HFF-Myc (cell line): Measurements from ENCODE around the gene ALOX5.

ENCODE experiments used
- DNase-seq: peaks from one replicate; pipeline ENCODE4 v3.0.0-alpha.2; 2011; ENCODE audit warnings: low read depth; ENCODE audit errors: extremely low read depth
- H3K4me3 ChIP-seq: replicated peaks from 2 replicates; pipeline ENCODE4 v1.5.1; 2011; ENCODE audit warnings: low read depth, mild to moderate bottlenecking, control low read depth, low read length
- CTCF ChIP-seq: IDR thresholded peaks from 2 replicates; pipeline ENCODE4 v1.5.1; 2012; ENCODE audit warnings: mild to moderate bottlenecking, low read depth, low read length, control low read depth; ENCODE audit errors: missing control alignments

The ALOX5 gene

DNA sequence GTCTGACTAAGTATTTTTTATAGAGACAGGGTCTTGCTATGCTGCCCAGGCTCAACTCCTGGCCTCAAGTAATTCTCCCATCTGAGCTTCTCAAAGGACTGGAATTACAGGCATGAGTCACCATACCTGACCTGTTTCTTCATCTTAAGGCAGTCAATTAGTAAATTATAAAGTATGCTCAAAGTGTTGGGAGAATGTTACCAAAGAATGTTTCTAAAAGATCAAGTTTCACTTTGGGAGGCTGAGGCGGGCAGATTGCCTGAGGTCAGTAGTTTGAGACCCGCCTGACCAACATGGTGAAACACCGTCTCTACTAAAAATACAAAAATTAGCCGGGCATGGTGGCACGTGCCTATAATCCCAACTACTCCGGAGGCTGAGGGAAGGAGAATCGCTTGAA is 117.0 kb downstream of the ALOX5 start:
- no peak overlapping the region for H3K4me3 ChIP-seq
- no peak for TF ChIP-seq CTCF
- no peak for DNase-seq
